Muscle layer of colon (tissue), 2 donors: ENCODE measurements around the gene MDH2.
"Not testable (repeated sequence)": the region's sequence is repeated elsewhere in the genome, so short reads cannot be mapped to it uniquely, and the experiment has no call there.

Source experiments
- H3K27ac ChIP-seq: one replicate; pipeline ENCODE4 v1.7.0; 2013; ENCODE audit warnings: low read depth, mild to moderate bottlenecking, low read length, moderate library complexity
- H3K27me3 ChIP-seq, 2 donors: one replicate each; pipeline ENCODE4 v1.7.0; 2013; ENCODE audit warnings: low read length in 2 of 2, mild to moderate bottlenecking in 2 of 2; ENCODE audit not compliant: insufficient read depth in 2 of 2, control insufficient read depth in 1 of 2
- H3K36me3 ChIP-seq: one replicate; pipeline ENCODE4 v1.7.0; 2013; ENCODE audit warnings: mild to moderate bottlenecking, low read length; ENCODE audit not compliant: insufficient read depth
- H3K4me1 ChIP-seq: one replicate; pipeline ENCODE4 v1.7.0; 2013; ENCODE audit warnings: mild to moderate bottlenecking, low read length; ENCODE audit not compliant: insufficient read depth
- H3K4me3 ChIP-seq, 2 donors: one replicate each; pipeline ENCODE4 v1.7.0; 2013; ENCODE audit warnings: low read length in 2 of 2, low read depth in 1 of 2, mild to moderate bottlenecking in 1 of 2, moderate library complexity in 1 of 2
- H3K9ac ChIP-seq: one replicate; pipeline ENCODE4 v1.7.0; 2013; ENCODE audit warnings: low read length
- H3K9me3 ChIP-seq: one replicate; pipeline ENCODE4 v1.7.0; 2013; ENCODE audit warnings: mild to moderate bottlenecking, low read length
- donor health status: abdominal sarcoma.
- donor health status: Adenocarcinoma of cecum.

MDH2 gene, protein sequence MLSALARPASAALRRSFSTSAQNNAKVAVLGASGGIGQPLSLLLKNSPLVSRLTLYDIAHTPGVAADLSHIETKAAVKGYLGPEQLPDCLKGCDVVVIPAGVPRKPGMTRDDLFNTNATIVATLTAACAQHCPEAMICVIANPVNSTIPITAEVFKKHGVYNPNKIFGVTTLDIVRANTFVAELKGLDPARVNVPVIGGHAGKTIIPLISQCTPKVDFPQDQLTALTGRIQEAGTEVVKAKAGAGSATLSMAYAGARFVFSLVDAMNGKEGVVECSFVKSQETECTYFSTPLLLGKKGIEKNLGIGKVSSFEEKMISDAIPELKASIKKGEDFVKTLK

DNA sequence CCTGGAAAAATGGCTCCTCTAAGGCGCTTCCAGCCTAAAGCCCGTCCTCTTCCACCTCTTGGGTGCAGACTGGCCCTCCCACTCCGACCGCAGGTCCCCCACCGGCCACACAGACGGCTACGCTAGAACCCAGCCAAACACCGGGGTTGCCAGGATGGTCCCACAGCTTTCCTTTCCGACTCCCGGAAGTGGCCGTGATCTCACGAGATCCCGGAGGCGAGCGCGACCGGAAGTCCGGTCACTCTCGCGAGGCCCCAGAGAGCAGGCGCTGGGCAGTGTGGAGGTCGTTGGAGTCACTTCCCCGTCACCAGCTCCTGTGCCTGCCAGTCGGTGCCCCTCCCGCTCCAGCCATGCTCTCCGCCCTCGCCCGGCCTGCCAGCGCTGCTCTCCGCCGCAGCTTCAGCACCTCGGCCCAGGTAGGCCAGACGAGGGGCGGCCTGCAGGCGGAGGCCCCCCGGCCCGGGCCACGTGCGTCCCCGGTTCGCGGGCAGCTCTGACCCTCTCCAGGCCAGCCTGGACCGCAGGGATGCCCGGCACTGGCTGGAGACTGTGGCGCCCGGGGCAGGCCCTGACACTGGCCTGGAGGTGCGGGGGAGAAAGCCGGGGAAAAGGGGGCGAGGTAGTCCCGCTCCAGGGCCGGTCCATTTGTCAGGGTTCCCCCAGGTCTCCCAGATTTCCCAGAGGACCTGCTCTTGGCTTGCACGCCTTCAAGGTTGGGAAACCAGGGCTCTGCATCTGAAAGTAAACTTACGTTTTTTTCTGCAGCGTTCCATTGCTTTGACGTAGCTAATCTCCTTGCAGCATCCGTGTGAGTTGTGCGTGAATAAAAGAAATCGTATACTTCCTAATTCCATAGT lies at the start of gene MDH2, which contains the start of gene STYXL1:
TSS of gene MDH2 (plus strand) at position 296 of the 857 bp plus-strand sequence. CDS start at position 351, 55 bp downstream.
TSS of gene STYXL1 (minus strand) at position 190 of the 857 bp plus-strand sequence. CDS start 17,477 bp downstream, outside the sequence.
- H3K9ac ChIP-seq = peak within 1 kb of the TSS; percentile 95
- H3K4me3 ChIP-seq = peak within 1 kb of the TSS; percentile 94 to 99
- peak within 1 kb of the TSS; percentile 98 for H3K27ac ChIP-seq
- no peaks in the 10 kb centered on the region for H3K27me3 ChIP-seq
- H3K9me3 ChIP-seq = no peaks in the 10 kb centered on the region
- H3K36me3 ChIP-seq = peaks cover 7% of the 10 kb centered on the region
- peaks cover 16% of the 10 kb centered on the region for H3K4me1 ChIP-seq

DNA sequence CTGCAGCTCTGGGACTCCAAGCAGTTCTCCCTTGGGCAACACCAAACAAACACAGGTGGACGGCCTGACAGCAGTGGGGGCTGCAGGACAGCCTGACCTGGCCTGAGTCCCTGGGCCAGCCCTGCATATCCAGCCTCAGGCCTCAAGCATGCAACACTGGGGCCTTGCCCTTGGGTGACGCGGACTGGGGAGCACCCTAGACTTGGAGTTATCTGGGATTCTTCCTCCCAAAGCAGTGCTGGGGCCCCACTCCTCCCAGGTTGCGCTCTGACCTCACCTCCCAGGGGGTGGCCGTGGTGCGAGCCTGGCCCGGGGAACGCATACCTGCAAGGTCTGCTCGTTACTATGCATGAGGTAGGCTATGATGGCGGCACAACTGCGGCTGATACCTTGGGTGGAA lies 47.3 kb upstream of the MDH2 start:
- H3K27me3 ChIP-seq = no peaks in the 10 kb centered on the region
- no peak overlapping the region for H3K9ac ChIP-seq

DNA sequence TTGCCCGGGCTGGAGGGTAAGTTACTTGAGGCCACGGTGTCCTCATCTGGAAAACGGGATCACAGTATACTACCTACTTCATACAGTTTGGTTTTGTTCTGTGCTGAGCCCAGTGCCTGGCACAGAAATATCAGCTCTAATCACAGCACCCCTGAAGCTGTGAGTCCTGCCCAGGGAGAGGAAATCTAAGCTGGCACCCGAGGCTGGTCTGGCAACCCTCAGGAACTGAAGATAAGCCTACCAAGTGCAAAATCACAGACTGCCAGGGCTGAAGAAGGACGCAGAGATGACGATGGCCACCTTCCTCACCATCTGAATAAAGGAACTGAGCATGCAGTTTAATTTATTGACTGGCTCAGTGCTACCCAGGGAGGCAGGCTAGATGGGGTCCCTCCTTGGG lies 45.8 kb upstream of the MDH2 start:
- no peaks in the 10 kb centered on the region for H3K27me3 ChIP-seq
- H3K9ac ChIP-seq = no peak overlapping the region
- H3K27ac ChIP-seq = no peak overlapping the region
- H3K4me3 ChIP-seq = no peak overlapping the region
- H3K4me1 ChIP-seq = no peaks in the 10 kb centered on the region
- peaks cover 11% of the 10 kb centered on the region for H3K36me3 ChIP-seq
- H3K9me3 ChIP-seq = no peaks in the 10 kb centered on the region

More for the DNA sequence above, 47.3 kb upstream of the MDH2 start:
- Histone ChIP-seq H3K27ac (no peak overlapping the region), H3K36me3 (peaks cover 11% of the 10 kb centered on the region), H3K4me1 (no peaks in the 10 kb centered on the region), H3K4me3 (no peak overlapping the region), H3K9me3 (no peaks in the 10 kb centered on the region)

DNA sequence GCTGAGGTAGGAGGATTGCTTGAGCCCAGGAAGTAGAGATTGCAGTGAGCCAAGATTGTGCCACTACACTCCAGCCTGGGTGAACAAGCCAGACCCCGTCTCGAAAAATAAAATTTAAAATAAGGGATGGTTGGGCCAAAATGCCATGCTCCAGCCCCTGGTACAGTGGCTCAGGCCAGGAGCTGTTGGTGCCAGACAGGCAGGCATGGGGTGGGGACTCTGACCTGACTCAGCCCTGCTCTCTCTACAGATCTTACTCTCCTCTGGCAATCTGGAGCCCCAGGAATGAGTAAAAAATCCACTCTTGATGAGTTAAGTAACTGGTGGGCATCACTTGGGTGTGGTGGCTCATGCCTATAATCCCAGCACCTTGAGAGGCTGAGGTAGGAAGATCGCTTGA lies 45.1 kb upstream of the MDH2 start:
- Histone ChIP-seq H3K27ac (no peak overlapping the region), H3K4me3 (no peak overlapping the region), H3K27me3 (no peaks in the 10 kb centered on the region), H3K9me3 (no peaks in the 10 kb centered on the region), H3K36me3 (peaks cover 11% of the 10 kb centered on the region), H3K4me1 (no peaks in the 10 kb centered on the region), H3K9ac (no peak overlapping the region)

DNA sequence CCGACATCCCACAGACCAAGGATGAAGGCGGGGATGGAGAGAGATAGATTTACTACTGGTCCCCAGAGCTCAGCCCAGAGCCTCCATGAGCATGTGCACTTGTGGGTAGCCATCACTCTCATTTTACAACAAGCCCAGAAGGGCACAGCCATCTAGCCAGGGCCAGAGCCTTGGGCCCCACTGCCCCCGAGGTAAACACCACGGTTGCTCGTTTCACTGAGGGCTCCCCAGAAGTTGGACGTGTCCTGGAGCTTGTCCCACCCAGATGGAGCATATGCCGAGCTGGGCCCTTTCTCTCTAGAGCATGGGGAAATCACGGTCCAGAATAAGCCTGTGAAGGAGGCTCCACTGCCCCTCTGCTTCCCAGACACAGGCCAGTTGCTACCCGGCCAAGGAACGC lies 44.6 kb upstream of the MDH2 start:
- no peak overlapping the region for H3K9ac ChIP-seq
- H3K9me3 ChIP-seq = no peaks in the 10 kb centered on the region
- H3K4me3 ChIP-seq = no peak overlapping the region
- H3K27me3 ChIP-seq = no peaks in the 10 kb centered on the region
- peaks cover 11% of the 10 kb centered on the region for H3K36me3 ChIP-seq
- no peak overlapping the region for H3K27ac ChIP-seq
- no peaks in the 10 kb centered on the region for H3K4me1 ChIP-seq

DNA sequence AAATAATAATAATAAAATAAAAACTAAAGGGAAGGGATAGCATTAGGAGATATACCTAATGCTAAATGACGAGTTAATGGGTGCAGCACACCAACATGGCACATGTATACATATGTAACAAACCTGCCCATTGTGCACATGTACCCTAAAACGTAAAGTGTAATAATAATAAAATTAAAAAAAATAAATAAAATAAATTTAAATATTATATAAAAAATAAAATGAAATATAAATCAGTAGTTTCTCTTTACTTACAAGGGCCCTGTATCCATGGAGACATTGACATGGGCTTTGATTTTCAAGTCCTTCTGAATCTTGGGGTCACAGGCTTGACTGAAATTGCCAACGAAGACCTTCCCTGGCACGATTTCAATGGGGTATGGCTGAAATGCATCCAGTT lies 42.9 kb upstream of the MDH2 start:
- H3K27ac ChIP-seq, H3K4me1 ChIP-seq, H3K9me3 ChIP-seq, H3K4me3 ChIP-seq, H3K9ac ChIP-seq, H3K27me3 ChIP-seq: not testable (repeated sequence)
- peaks cover 11% of the 10 kb centered on the region for H3K36me3 ChIP-seq

DNA sequence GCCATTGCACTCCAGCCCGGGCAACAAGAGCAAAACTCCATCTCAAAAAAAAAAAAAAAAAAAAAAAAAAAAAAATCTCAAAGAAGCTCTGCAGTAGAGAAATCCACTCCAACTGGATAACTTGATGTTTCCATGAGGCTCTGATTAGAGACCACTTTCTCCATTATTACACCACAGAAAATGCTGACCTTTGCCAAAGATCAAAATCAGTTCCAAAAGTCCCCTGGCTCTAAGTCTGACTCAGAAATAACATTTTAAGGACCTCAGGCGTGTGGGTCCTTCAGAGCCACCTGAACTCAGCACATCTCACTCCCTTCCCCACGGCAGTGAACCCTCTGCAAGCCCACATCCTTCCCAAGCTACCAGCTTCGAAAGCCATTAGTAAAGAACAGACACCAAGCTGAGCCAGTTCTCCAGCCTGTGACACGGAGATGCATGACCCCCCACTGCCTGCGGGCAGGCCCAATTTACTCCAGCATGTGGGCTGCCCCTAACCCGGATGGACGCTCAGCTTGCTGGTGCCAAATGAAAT lies 39.7 kb upstream of the MDH2 start:
- Histone ChIP-seq H3K4me3 (no peak overlapping the region), H3K4me1 (peaks cover 11% of the 10 kb centered on the region), H3K27me3 (no peaks in the 10 kb centered on the region)

DNA sequence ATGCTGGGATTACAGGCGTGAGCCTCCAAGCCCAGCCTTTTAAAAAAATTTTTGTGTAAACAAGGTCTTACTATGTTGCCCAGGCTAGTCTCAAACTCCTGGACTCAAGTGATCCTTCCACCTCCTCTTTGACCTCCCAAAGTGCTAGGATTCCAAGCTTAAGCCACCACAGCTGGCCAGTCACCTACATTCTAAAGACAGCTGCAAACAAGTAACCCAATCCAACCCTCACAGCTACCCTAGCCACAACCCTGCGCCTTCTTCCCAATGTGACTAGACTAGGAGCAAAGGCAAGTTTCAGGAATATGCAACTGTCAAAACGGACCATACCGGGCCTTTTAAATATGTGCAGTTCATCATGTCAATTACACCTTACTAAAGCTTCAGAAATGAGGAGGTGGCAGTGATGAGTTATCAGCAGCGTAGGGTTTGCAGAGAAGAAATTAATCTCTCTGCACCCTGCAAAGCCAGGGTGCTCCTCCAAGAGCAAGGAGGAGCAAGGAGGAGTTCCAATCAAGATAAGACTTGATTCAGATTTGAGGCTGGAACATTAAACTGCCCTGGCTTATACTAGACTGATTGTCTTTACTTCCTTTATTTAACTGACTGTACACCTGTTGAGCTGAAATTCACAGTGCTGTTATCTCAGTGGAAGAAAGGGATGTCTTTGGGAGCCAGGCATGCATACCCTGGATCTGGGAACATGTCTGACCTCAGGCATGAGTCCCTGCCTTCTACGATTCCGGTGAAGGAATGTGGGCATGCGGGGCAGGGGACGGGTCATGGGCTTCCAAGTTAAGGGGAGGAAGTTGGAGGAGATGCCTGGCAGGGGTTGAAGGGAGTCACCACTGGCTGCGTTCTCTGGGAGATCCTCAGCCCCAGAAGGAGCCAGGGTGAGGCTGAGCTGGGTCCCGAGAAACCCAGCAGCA lies 38.0 kb upstream of the MDH2 start:
- no peak overlapping the region for H3K9ac ChIP-seq
- peaks cover 5% of the 10 kb centered on the region for H3K36me3 ChIP-seq
- H3K4me1 ChIP-seq = peaks cover 11% of the 10 kb centered on the region
- no peaks in the 10 kb centered on the region for H3K9me3 ChIP-seq
- no peak overlapping the region for H3K27ac ChIP-seq
- no peak overlapping the region for H3K4me3 ChIP-seq
- no peaks in the 10 kb centered on the region for H3K27me3 ChIP-seq

More for the DNA sequence above, 39.7 kb upstream of the MDH2 start:
- Histone ChIP-seq H3K9me3 (no peaks in the 10 kb centered on the region), H3K9ac (no peak overlapping the region), H3K36me3 (peaks cover 7% of the 10 kb centered on the region), H3K27ac (no peak overlapping the region)

DNA sequence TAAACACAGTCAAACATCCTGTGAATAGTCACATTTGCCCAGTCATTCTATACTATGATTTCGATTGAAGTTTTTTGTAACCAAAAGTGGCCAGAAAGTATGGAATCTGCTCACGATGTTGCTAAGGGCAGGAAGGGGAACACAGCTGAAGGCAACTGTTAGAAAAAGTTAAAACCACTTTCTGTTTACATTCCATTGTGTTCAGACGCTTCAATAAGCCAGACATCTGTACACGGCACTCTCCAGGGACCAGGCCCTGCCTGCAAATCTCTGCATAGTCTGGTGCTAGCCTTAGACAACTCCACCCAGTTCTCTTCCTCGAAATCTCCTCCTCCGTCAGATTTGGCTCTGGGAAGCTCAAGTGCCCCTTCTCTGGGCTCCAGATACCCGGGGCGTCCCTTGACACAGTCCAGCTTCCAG lies 36.5 kb upstream of the MDH2 start:
- Histone ChIP-seq H3K27ac (peak overlapping the region; percentile 75), H3K27me3 (no peaks in the 10 kb centered on the region), H3K4me3 (no peak overlapping the region), H3K9ac (no peak overlapping the region), H3K36me3 (peaks cover 5% of the 10 kb centered on the region), H3K9me3 (no peaks in the 10 kb centered on the region), H3K4me1 (peaks cover 11% of the 10 kb centered on the region)

DNA sequence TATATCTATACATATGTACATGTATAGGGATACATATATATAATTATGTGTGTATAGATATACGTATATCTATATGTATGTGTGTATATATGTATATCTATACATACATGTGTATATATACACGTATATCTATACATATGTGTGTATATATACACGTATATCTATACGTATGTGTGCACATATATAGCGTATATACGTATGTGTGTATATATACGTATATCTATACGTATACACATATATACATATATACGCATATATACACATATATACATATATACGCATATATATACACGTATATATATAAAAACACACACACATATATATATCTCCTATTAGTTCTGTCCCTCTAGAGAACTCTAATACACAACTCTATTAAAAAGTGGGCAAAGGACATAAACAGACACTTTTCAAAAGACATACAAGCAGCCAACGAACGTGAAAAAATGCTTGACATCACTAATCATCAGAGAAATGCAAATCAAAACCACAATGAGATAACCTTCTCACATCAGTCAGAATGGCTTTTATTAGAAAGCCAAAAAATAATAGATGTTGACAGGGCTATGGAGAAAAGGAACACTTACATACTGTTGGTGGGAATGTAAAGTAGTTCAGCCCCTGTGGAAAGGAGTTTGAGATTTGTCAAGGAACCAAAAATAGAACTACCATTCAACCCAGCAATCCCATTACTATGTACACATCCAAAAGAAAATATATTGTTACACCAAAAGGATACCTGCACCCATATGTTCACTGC lies 31.5 kb upstream of the MDH2 start:
- Histone ChIP-seq H3K9ac (no peak overlapping the region), H3K27ac (no peak overlapping the region), H3K4me1 (peaks cover 6% of the 10 kb centered on the region), H3K27me3 (no peaks in the 10 kb centered on the region), H3K4me3 (no peak overlapping the region), H3K36me3 (peaks cover 6% of the 10 kb centered on the region), H3K9me3 (no peaks in the 10 kb centered on the region)
